PC-9 (cell line): ENCODE results near the gene IRX1. TPM values are rescaled to one million over a fixed set of nuclear protein-coding genes. Genes with fewer than 3 reads are reported as not detected.

Source experiments
- BruUV-seq: library from RNA; stranded (reverse); fragments of 400-500 nt; replicated peaks from 2 replicates; lab custom pipeline; 2021; lab: Mats Ljungman, UMichigan
- CTCF ChIA-PET: fragments of 300-600 bp; sonication (Branson Sonifier 250); formaldehyde crosslinking; loops from one replicate; lab custom pipeline; 2022; ENCODE audit warnings: antibody characterized with exemption; lab: Charles Lee
- POLR2A ChIA-PET: fragments of 300-600 bp; sonication (Branson Sonifier 250); formaldehyde crosslinking; loops from one replicate; lab custom pipeline; 2022; ENCODE audit warnings: antibody characterized with exemption; ENCODE audit not compliant: unreplicated experiment; lab: Charles Lee
- DNase-seq, 2 experiments: peaks; one replicate each; pipeline versions ENCODE4 v3.0.0 to v3.0.0-alpha.2; 2015 to 2022; ENCODE audit warnings: mixed read lengths in 1 of 2
- H2AFZ ChIP-seq: fragments of 200-600 bp; sonication (generic); 2 replicates; pipeline ENCODE4 v1.8.1; 2017; ENCODE audit warnings: antibody characterized with exemption
- H3F3A ChIP-seq: fragments of 200-600 bp; sonication (generic); 2 replicates; pipeline ENCODE4 v1.8.1; 2017; ENCODE audit warnings: antibody characterized with exemption, mild to moderate bottlenecking, low read depth; ENCODE audit not compliant: insufficient read depth
- H3K27ac ChIP-seq: fragments of 200-600 bp; sonication (generic); 2 replicates; pipeline ENCODE4 v1.6.1; 2016; ENCODE audit warnings: mixed run types
- H3K27me3 ChIP-seq: fragments of 200-600 bp; sonication (generic); 2 replicates; pipeline ENCODE4 v1.6.1; 2016; ENCODE audit warnings: low read depth, mixed run types; ENCODE audit not compliant: insufficient read depth
- H3K36me3 ChIP-seq: fragments of 200-600 bp; sonication (generic); 2 replicates; pipeline ENCODE4 v1.6.1; 2016; ENCODE audit warnings: low read depth, mixed run types
- H3K4me1 ChIP-seq: fragments of 200-600 bp; sonication (generic); replicated peaks from 2 replicates; pipeline ENCODE4 v1.6.1; 2016; ENCODE audit warnings: mixed run types; ENCODE audit not compliant: insufficient read depth
- H3K4me2 ChIP-seq: fragments of 200-600 bp; sonication (generic); 2 replicates; pipeline ENCODE4 v1.6.1; 2017; ENCODE audit warnings: mixed run types
- H3K4me3 ChIP-seq: fragments of 200-600 bp; sonication (generic); 2 replicates; pipeline ENCODE4 v1.6.1; 2016; ENCODE audit warnings: mixed run types
- H3K79me2 ChIP-seq: fragments of 200-600 bp; sonication (generic); 2 replicates; pipeline ENCODE4 v1.6.1; 2017; ENCODE audit warnings: low read depth, mixed run types
- H3K9me2 ChIP-seq: fragments of 200-600 bp; sonication (generic); 2 replicates; pipeline ENCODE4 v1.8.1; 2017; ENCODE audit warnings: mild to moderate bottlenecking; ENCODE audit not compliant: insufficient read depth
- H3K9me3 ChIP-seq: fragments of 200-600 bp; sonication (generic); 2 replicates; pipeline ENCODE4 v1.8.1; 2016; ENCODE audit warnings: low read depth; ENCODE audit not compliant: insufficient read depth
- H4K20me1 ChIP-seq: fragments of 200-600 bp; sonication (generic); 2 replicates; pipeline ENCODE4 v1.8.1; 2017; ENCODE audit not compliant: insufficient read depth
- CTCF ChIP-seq: fragments of 200-600 bp; sonication (generic); conservative IDR thresholded peaks from 2 replicates; pipeline ENCODE4 v1.6.1; 2017; ENCODE audit warnings: mixed run types, antibody characterized with exemption, mild to moderate bottlenecking, moderate library complexity
- EZH2 ChIP-seq: fragments of 200-600 bp; sonication (generic); IDR thresholded peaks from 2 replicates; pipeline ENCODE4 v1.8.0; 2017; ENCODE audit warnings: antibody characterized with exemption, low read depth
- intact Hi-C: fragments of 100-400 bp; cut with micrococcal nuclease; formaldehyde crosslinking; loops from one replicate; pipeline ENCODE4 v1.10.0; 2022; ENCODE audit not compliant: unreplicated experiment
- total RNA-seq: library from RNA; stranded (reverse); gene quantifications from 2 replicates; pipeline ENCODE4 v1.2.3, GENCODE V29; 2021

The IRX1 gene
- total RNA-seq, 1 experiment from 2014 or later = not detected

GRCh38 chr5:3594510-3595005 lies 1.1 kb upstream of the IRX1 start:
- Histone ChIP-seq H3K9me3 (no peaks in the 10 kb centered on the region), H3K36me3 (no peaks in the 10 kb centered on the region), H3K4me1 (no peaks in the 10 kb centered on the region), H3K79me2 (no peaks in the 10 kb centered on the region), H3K27me3 (peaks cover 22% of the 10 kb centered on the region), H3K27ac (no peak overlapping the region), H3K4me2 (no peak overlapping the region), H4K20me1 (no peaks in the 10 kb centered on the region), H2AFZ (no peak overlapping the region), H3K9me2 (no peaks in the 10 kb centered on the region), H3F3A (no peaks in the 10 kb centered on the region), H3K4me3 (no peak overlapping the region)
- TF ChIP-seq CTCF (no peak), EZH2 (no peak)
- intact Hi-C loops = no loop called here
- ChIA-PET CTCF (no interaction called here), POLR2A (no interaction called here)
- BruUV-seq = no TSS peak
- DNase-seq = no peak

- Histone ChIP-seq H2AFZ (no peak overlapping the region), H3K9me2 (no peaks in the 10 kb centered on the region), H3K4me3 (no peak overlapping the region), H3K27me3 (peaks cover 5% of the 10 kb centered on the region; the same call in 1 of the 2 replicates), H3K79me2 (no peaks in the 10 kb centered on the region), H3K9me3 (0 out of 2 replicates have a peak, but pooled peaks cover 2% of the 10 kb centered on the region), H4K20me1 (no peaks in the 10 kb centered on the region), H3K4me2 (no peak overlapping the region), H3K27ac (no peak overlapping the region), H3K36me3 (no peaks in the 10 kb centered on the region), H3K4me1 (no peaks in the 10 kb centered on the region), H3F3A (no peaks in the 10 kb centered on the region)
- POLR2A ChIA-PET = no interaction called here
- DNase-seq = no peak
- intact Hi-C loops = no loop called here
- no TSS peak for BruUV-seq
- CTCF ChIA-PET = no interaction called here
- no peak for TF ChIP-seq CTCF
- TF ChIP-seq EZH2 = no peak
Observed at GRCh38 chr5:3596261-3596825, 711 bp downstream of the IRX1 start.

GRCh38 chr5:3596857-3597166 lies 1.2 kb downstream of the IRX1 start:
- Histone ChIP-seq H3K27me3 (peaks cover under 1% of the 10 kb centered on the region; the same call in 1 of the 2 replicates), H3K9me3 (0 out of 2 replicates have a peak, but pooled peaks cover 7% of the 10 kb centered on the region), H3F3A (no peaks in the 10 kb centered on the region), H3K27ac (no peak overlapping the region), H4K20me1 (no peaks in the 10 kb centered on the region), H3K9me2 (no peaks in the 10 kb centered on the region), H3K4me3 (no peak overlapping the region), H3K4me1 (no peaks in the 10 kb centered on the region), H3K36me3 (no peaks in the 10 kb centered on the region), H2AFZ (0 out of 2 replicates have a peak overlapping the region, but pooled peaks have one; percentile 13), H3K4me2 (no peak overlapping the region), H3K79me2 (no peaks in the 10 kb centered on the region)
- DNase-seq = no peak
- CTCF ChIA-PET = no interaction called here
- BruUV-seq = no TSS peak
- POLR2A ChIA-PET = no interaction called here
- TF ChIP-seq EZH2 = no peak
- no peak for TF ChIP-seq CTCF
- intact Hi-C loops = no loop called here
